CD4-positive, alpha-beta T cell (primary cell): ENCODE results near the gene CAMSAP2. TPM values are rescaled to one million over a fixed set of nuclear protein-coding genes. Genes with fewer than 3 reads are reported as not detected.
A peak's percentile ranks its signal among the peaks of the same experiment; 100 is the strongest.

Source experiments
- ATAC-seq: fragments of 200-7000 bp; cut with Tn5 transposase; one replicate; pipeline ENCODE4 v1.10.0; 2022; ENCODE audit warnings: mild to moderate bottlenecking; ENCODE audit not compliant: poor library complexity
- CTCF ChIA-PET: fragments of 350-600 bp; sonication (Branson Sonifier 250); formaldehyde crosslinking; loops from one replicate; lab custom pipeline; 2021; ENCODE audit warnings: antibody characterized with exemption, inconsistent platforms; lab: Charles Lee
- POLR2A ChIA-PET: fragments of 350-600 bp; sonication (Branson Sonifier 250); formaldehyde crosslinking; loops from one replicate; lab custom pipeline; 2021; ENCODE audit warnings: antibody characterized with exemption, inconsistent platforms; lab: Charles Lee
- DNase-seq, 14 experiments: peaks; one replicate each; pipeline ENCODE4 v3.0.0-alpha.2; 2013 to 2020; ENCODE audit warnings: mixed read lengths in 2 of 14
- H3K27ac ChIP-seq, 2 donors: one replicate each; pipeline versions ENCODE4 v1.5.1 to v1.7.0; 2013; ENCODE audit warnings: low read length in 2 of 2, low read depth in 1 of 2, mild to moderate bottlenecking in 1 of 2
- H3K27me3 ChIP-seq, 2 experiments: 1 replicate in 1 of 2; 2 replicates in 1 of 2; pipeline versions ENCODE4 v1.6.1 to v1.7.0; 2013; ENCODE audit warnings: low read length in 2 of 2, control low read depth in 1 of 2, mild to moderate bottlenecking in 1 of 2, moderate library complexity in 1 of 2; ENCODE audit not compliant: insufficient read depth in 2 of 2, control insufficient read depth in 1 of 2
- H3K36me3 ChIP-seq: one replicate; pipeline ENCODE4 v1.6.1; 2013; ENCODE audit warnings: low read length, control low read depth; ENCODE audit not compliant: insufficient read depth
- H3K4me1 ChIP-seq: one replicate; pipeline ENCODE4 v1.6.1; 2013; ENCODE audit warnings: low read length, control low read depth; ENCODE audit not compliant: insufficient read depth
- H3K4me3 ChIP-seq: one replicate; pipeline ENCODE4 v1.5.1; 2013; ENCODE audit warnings: mild to moderate bottlenecking, low read length, moderate library complexity
- H3K9me3 ChIP-seq, 2 experiments: 1 replicate in 1 of 2; 2 replicates in 1 of 2; pipeline versions ENCODE4 v1.6.1 to v1.7.0; 2013; ENCODE audit warnings: low read length in 2 of 2, mild to moderate bottlenecking in 2 of 2, control low read depth in 1 of 2, moderate library complexity in 1 of 2; ENCODE audit not compliant: control insufficient read depth in 1 of 2, insufficient read depth in 1 of 2
- H3K27ac Mint-ChIP-seq: one replicate; pipeline ENCODE4 v1.8.0; 2020; ENCODE audit warnings: mixed read lengths
- H3K27me3 Mint-ChIP-seq: one replicate; pipeline ENCODE4 v1.8.0; 2021; ENCODE audit warnings: mixed read lengths
- H3K36me3 Mint-ChIP-seq: one replicate; pipeline ENCODE4 v1.8.0; 2021; ENCODE audit warnings: low read depth, mixed read lengths
- H3K4me1 Mint-ChIP-seq: one replicate; pipeline ENCODE4 v1.8.0; 2021; ENCODE audit warnings: low read depth, mixed read lengths
- H3K4me3 Mint-ChIP-seq: one replicate; pipeline ENCODE4 v1.8.0; 2020; ENCODE audit warnings: mild to moderate bottlenecking, mixed read lengths
- H3K9me3 Mint-ChIP-seq: one replicate; pipeline ENCODE4 v1.8.0; 2020; ENCODE audit warnings: mixed read lengths
- CTCF ChIP-seq: fragments of 200-600 bp; IDR thresholded peaks from one replicate; pipeline ENCODE4 v1.8.0; 2022; ENCODE audit warnings: antibody characterized with exemption, mild to moderate bottlenecking
- intact Hi-C, 2 experiments: fragments of 100-400 bp; cut with DNase I in 1 of 2; cut with micrococcal nuclease in 1 of 2; formaldehyde crosslinking; loops; one replicate each; pipeline versions ENCODE4 v1.15.1 to v1.9.0; 2023 to 2025; cut with DNase I, micrococcal nuclease
- total RNA-seq, 174 experiments: library from RNA in 2 of 174; stranded (reverse) in 2 of 174; gene quantifications; one replicate each; pipeline ENCODE4 v1.2.3 and lab custom pipeline; 2021 to 2026

CAMSAP2 gene
- total RNA-seq, 2 experiments from 2014 or later, result 4.4 to 5.7 TPM

- Histone ChIP-seq H3K4me3 (peak overlapping the region; percentile 52), H3K9me3 (no peaks in the 10 kb centered on the region), H3K27ac (peak overlapping the region; percentile 22 to 56), H3K4me1 (peaks cover 71% of the 10 kb centered on the region), H3K36me3 (no peaks in the 10 kb centered on the region), H3K27me3 (peaks cover 4 to 17% of the 10 kb centered on the region in 2 experiments)
- intact Hi-C loops, result no loop called here
- H3K9me3 Mint-ChIP-seq, result no peaks in the 10 kb centered on the region
- H3K27ac Mint-ChIP-seq, result peak overlapping the region; percentile 82
- peak overlapping the region; percentile 73 for H3K4me3 Mint-ChIP-seq
- H3K36me3 Mint-ChIP-seq, result no peaks in the 10 kb centered on the region
- POLR2A ChIA-PET, result interaction anchor here (0.7 to 2.0 kb wide), 8 partner anchors 9 to 133 kb away, joined by 3 to 8 read pairs (median 6); partner anchors contain the start of gene GPR25
- CTCF ChIA-PET, result interaction anchor here (0.9 to 2.2 kb wide), 2 partner anchors 10 to 92 kb away, joined by 3 to 4 read pairs; no protein-coding TSS in a partner anchor
- H3K4me1 Mint-ChIP-seq, result peaks cover 57% of the 10 kb centered on the region
- H3K27me3 Mint-ChIP-seq, result peaks cover 16% of the 10 kb centered on the region
- ATAC-seq (peak; percentile 45), DNase-seq (no peak)
- no peak for TF ChIP-seq CTCF
These were observed 149.2 kb downstream of the CAMSAP2 start for GRCh38 chr1:200887772-200888348.

DNA sequence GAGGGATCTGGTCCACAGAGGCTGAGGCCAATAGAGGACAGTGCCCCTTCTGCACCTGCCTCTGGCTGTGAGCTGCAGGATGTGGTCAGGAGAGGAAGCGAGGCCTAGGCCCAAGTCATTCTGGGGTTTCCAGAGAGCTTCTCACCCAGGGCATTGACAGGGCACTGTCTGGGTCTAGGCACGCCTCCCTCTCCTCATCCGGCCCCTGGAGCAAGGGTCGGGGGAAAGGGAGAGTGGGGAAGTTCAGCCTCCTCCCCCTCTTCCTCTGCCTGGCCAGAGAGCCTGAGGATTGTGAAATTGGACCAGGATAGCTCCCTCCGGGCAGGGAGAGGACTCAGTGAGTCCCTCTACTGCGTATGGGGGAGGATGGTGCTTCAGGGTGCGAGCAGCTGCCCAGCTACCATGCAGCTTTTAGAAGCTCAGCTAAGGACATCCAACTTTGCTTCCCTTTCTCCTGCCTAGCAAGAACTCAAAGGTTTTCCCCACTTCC, 149.7 kb downstream of the CAMSAP2 start:
- peak overlapping the region; percentile 82 for H3K27ac Mint-ChIP-seq
- intact Hi-C loops, result no loop called here

GRCh38 chr1:200889571-200889970, 150.9 kb downstream of the CAMSAP2 start:
- Mint-ChIP-seq H3K9me3 (no peaks in the 10 kb centered on the region), H3K27ac (peak overlapping the region; percentile 82), H3K36me3 (no peaks in the 10 kb centered on the region), H3K27me3 (peaks cover 18% of the 10 kb centered on the region), H3K4me1 (peaks cover 54% of the 10 kb centered on the region), H3K4me3 (peak overlapping the region; percentile 32)
- Histone ChIP-seq H3K4me1 (peaks cover 66% of the 10 kb centered on the region), H3K4me3 (no peak overlapping the region), H3K27ac (no peak overlapping the region), H3K36me3 (no peaks in the 10 kb centered on the region), H3K27me3 (peaks cover 7 to 24% of the 10 kb centered on the region in 2 experiments), H3K9me3 (no peaks in the 10 kb centered on the region)
- ChIA-PET CTCF (interaction anchor here (2.2 kb wide), 1 partner anchor 12 kb away, joined by 4 read pairs; no protein-coding TSS in a partner anchor), POLR2A (interaction anchor here (1.6 to 2.0 kb wide), 2 partner anchors 20 to 27 kb away, joined by 7 to 8 read pairs; no protein-coding TSS in a partner anchor)
- DNase-seq, result peak in 1 of 14 experiments; percentile 26
- no peak for TF ChIP-seq CTCF
- intact Hi-C loops, result no loop called here
- ATAC-seq, result no peak

More for the DNA sequence above, 149.7 kb downstream of the CAMSAP2 start:
- ChIA-PET POLR2A (interaction anchor here (0.7 to 2.0 kb wide), 8 partner anchors 9 to 132 kb away, joined by 3 to 8 read pairs (median 6); partner anchors contain the start of gene GPR25), CTCF (interaction anchor here (0.9 to 2.2 kb wide), 2 partner anchors 10 to 91 kb away, joined by 3 to 4 read pairs; no protein-coding TSS in a partner anchor)
- H3K36me3 ChIP-seq, result no peaks in the 10 kb centered on the region
- peak overlapping the region; percentile 22 to 53 for H3K27ac ChIP-seq
- peak overlapping the region; percentile 52 for H3K4me3 ChIP-seq
- DNase-seq (peak; percentile 41 to 88 (median 52)), ATAC-seq (peak; percentile 90)
- TF ChIP-seq CTCF, result no peak
- peaks cover 71% of the 10 kb centered on the region for H3K4me1 ChIP-seq
- Mint-ChIP-seq H3K27me3 (peaks cover 18% of the 10 kb centered on the region), H3K4me1 (peaks cover 57% of the 10 kb centered on the region), H3K36me3 (no peaks in the 10 kb centered on the region), H3K9me3 (no peaks in the 10 kb centered on the region), H3K4me3 (peak overlapping the region; percentile 73)
- H3K9me3 ChIP-seq, result no peaks in the 10 kb centered on the region
- peaks cover 4 to 21% of the 10 kb centered on the region in 2 experiments for H3K27me3 ChIP-seq
